ENCODE measurements around the gene TMOD1. TPM values are rescaled to one million over a fixed set of nuclear protein-coding genes. Genes with fewer than 3 reads are reported as not detected.

The TMOD1 gene
- total RNA-seq (2022; extraction: Qiagen RNA extraction; ENCODE audit: low read depth), result 2.3 to 3.3 TPM (median 2.6 TPM) in 5 replicates

GRCh38 chr9:97501177-97501971 lies at the start of gene TMOD1:
TMOD1 (plus strand) TSS chr9:97501666; CDS start chr9:97524189, 22,523 bp downstream.

DNA sequence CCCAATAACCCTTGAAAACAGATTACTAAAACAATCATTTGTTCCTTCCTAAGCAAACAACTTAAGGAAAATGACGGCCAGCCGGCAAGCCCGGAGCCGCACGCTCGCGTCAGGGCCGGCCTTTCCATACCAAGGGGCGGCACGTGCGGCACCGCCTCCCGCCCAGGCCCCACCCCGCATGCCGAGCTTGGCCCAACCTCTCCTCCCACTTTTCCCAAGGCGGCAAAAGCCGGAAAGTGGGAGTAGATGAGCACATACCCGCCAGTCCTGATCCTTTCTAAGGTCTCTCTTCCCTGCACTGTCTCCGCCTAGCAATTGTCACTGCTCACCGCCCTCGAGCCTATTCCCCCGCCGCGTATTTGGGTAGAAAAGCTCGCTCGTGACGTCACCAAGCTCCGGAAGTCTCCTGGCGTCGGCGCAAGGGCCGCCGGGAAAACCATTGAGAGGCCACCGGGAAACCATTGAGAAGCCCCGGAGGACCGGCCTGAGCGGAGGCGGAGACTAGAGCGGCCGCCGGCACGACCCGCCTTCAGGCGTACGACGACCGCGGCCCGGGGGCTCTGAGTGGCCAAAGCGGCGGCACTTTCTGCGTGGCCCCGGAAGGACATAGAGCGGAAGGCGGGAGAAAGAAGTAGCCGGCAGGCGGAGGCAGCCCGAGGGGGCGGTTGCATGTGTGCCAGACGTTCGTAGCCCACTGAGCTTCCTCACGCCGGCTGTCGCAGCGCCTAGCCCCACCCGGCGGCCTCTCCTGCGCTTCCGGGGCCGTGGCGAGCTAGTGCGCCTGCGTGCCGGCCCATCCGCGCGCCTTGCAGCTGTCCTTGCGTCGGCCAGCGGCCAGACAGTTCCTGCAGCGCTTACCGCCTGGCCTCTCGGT lies 131.8 kb downstream of the TMOD1 start, which contains the start of the genes NCBP1 and TSTD2:
TSS of gene NCBP1 (plus strand) at position 837 of the 874 bp plus-strand sequence. CDS start 61 bp downstream, outside the sequence.
TSS of gene TSTD2 (minus strand) at position 384 of the 874 bp plus-strand sequence. CDS start 5,806 bp downstream, outside the sequence.

Other genes starting within 250 kb of the TMOD1 start
- 0.37 to 1.2 TPM (median 0.57 TPM) in 5 replicates for gene CCDC180, start 194.0 kb upstream of the TMOD1 start, total RNA-seq (2022; extraction: Qiagen RNA extraction; ENCODE audit: low read depth)
- 10.5 to 14.3 TPM (median 12.1 TPM) in 5 replicates for gene TDRD7, start 89.6 kb upstream of the TMOD1 start, total RNA-seq (2022; extraction: Qiagen RNA extraction; ENCODE audit: low read depth)
- 7.6 to 11.5 TPM (median 10.1 TPM) in 5 replicates for gene TSTD2, start 131.7 kb downstream of the TMOD1 start, total RNA-seq (2022; extraction: Qiagen RNA extraction; ENCODE audit: low read depth)
- gene NCBP1, start 132.2 kb downstream of the TMOD1 start, total RNA-seq (2022; extraction: Qiagen RNA extraction; ENCODE audit: low read depth), result 18.6 to 28.9 TPM (median 25.5 TPM) in 5 replicates
- 11.3 to 17.4 TPM (median 13.6 TPM) in 5 replicates for gene XPA, start 195.7 kb downstream of the TMOD1 start, total RNA-seq (2022; extraction: Qiagen RNA extraction; ENCODE audit: low read depth)

All from A549 treated with RU486 at 1 μM for 4 hours (cell line).